IPS DF 4.7 (cell line): ENCODE measurements around the gene RAB22A.
"Not testable (repeated sequence)": the region's sequence is repeated elsewhere in the genome, so short reads cannot be mapped to it uniquely, and the experiment has no call there.

Experiments
- DNase-seq: peaks from one replicate; pipeline ENCODE4 v3.0.0-alpha.2; 2013; ENCODE audit warnings: low spot score; ENCODE audit errors: extremely low read depth

The RAB22A gene

DNA sequence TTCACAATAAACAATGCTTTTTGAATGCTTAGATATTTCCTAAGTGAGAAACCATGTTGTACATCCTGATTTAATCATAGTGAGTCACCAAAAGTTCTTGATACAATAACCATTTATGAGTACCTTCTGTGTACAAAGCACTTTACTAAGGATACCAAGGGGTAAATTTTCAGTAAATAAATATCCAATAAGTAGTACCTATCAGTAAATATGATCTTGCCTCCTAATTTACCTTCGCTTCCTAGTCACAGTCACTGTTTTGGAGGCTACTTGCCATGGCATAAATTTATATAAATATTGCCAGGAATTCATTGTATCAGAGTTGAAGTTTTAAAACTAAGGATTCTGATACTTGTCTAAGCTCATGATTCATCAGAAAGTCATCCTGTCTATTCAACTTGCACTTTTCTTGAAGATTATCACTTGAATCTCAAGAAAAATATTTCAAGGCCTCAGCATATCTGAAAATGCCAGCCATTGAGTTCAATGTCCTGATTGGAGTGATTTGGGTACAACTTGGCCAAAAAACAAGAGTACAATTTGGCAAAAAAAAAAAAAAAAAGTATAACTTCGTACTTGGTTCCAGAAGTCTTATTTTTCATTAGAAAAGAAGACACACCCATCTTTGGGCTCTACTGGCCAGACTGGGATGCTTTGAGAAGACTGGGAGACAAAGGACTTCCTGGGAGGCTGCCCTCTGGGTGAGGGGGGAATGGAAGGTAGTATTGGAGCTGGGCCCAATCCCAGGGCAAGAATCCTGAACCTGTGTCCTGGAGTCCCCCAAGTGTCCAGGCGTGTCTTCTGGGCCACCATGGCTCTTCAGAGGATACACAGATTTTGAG lies 32.8 kb downstream of the RAB22A start:
- no peak for DNase-seq

GRCh38 chr20:58344741-58345140 lies 35.2 kb downstream of the RAB22A start:
- DNase-seq = no peak

DNA sequence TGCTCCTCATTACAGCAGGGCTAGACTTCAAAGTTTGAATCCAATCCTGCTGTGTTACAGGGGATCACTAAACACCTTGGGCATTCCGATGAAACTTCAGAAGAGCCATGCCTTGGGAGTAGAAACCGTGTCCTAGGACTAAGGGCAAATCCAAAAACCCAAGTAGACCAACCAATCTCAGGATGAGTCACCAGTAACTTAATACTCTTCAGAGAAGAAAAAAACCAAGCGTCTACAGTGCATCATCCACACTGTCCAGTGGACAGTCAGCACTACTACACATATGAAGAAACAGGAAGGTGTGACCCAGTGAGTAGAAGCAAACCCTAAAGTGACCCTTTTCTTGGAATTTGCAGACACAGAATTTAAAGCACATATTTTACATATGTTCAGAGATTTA lies 40.1 kb downstream of the RAB22A start:
- no peak for DNase-seq

DNA sequence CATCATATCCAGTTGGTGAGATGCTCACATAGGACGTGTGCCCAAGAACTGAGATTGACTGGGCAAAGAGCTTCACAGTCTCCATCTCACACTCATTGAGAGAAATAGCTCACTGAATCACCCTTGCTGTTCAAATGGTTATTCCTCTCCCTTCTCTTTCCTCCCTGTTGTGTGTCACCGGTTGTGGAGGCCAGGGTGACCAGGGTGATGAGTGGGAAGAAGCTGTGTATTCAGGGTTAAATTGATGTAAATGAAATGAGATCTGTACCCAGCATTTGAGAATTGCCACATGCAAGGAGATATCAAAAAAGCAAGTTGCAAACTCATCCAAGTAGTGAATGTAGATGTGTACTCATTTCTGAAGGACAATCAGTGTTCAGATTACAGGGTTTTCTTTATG lies 43.0 kb downstream of the RAB22A start:
- DNase-seq = no peak

GRCh38 chr20:58359441-58359840 lies 49.9 kb downstream of the RAB22A start:
- no peak for DNase-seq

- DNase-seq = no peak
Measured at GRCh38 chr20:58360936-58361335, 51.4 kb downstream of the RAB22A start.

GRCh38 chr20:58361481-58362205 lies 52.1 kb downstream of the RAB22A start:
- no peak for DNase-seq

GRCh38 chr20:58362206-58362516 lies 52.6 kb downstream of the RAB22A start:
- DNase-seq = no peak

DNA sequence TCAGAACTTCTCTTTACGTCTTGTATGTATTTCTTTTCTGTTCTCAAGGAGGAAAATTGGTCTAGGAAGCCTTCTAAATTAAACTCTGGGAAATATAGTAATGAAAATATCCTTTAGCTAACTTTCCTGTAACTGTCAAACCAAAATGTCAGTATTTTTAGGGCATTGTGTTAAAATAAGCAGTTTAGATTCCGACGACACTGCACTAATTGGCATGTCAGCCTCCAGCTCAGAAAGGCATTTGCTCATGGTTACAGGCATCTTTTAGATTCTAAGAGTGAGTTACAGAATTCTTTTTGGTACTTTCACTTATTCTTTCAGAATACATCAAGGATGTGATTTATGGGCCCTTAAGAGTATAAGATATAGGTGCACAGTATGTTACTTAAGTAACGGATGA lies 53.5 kb downstream of the RAB22A start:
- no peak for DNase-seq

GRCh38 chr20:58366866-58367265 lies 57.4 kb downstream of the RAB22A start:
- DNase-seq = no peak

GRCh38 chr20:58372806-58373205 lies 63.3 kb downstream of the RAB22A start:
- no peak for DNase-seq

DNA sequence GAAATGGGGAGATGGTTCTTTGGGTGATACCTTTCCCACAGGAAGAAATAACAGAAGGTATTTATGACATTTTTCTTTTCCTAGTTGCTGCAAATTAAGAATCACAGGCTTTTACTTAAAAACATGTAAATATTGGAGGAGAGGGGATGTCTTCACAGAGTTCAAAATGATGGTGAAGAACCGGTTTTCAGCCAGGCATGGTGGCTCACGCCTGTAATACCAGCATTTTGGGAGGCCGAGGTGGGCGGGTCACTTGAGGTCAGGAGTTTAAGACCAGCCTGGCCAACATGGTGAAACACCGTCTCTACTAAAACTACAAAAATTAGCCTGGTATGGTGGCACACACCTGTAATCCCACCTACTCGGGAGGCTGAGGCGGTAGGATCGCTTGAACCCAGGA lies 63.8 kb downstream of the RAB22A start:
- not testable (repeated sequence) for DNase-seq

GRCh38 chr20:58374027-58374850 lies 64.7 kb downstream of the RAB22A start:
- no peak for DNase-seq

GRCh38 chr20:58374906-58375758 lies 65.6 kb downstream of the RAB22A start:
- DNase-seq = no peak

- no peak for DNase-seq
Measured at GRCh38 chr20:58375759-58376352, 66.3 kb downstream of the RAB22A start.

GRCh38 chr20:58377017-58377416 lies 67.5 kb downstream of the RAB22A start:
- no peak for DNase-seq

DNA sequence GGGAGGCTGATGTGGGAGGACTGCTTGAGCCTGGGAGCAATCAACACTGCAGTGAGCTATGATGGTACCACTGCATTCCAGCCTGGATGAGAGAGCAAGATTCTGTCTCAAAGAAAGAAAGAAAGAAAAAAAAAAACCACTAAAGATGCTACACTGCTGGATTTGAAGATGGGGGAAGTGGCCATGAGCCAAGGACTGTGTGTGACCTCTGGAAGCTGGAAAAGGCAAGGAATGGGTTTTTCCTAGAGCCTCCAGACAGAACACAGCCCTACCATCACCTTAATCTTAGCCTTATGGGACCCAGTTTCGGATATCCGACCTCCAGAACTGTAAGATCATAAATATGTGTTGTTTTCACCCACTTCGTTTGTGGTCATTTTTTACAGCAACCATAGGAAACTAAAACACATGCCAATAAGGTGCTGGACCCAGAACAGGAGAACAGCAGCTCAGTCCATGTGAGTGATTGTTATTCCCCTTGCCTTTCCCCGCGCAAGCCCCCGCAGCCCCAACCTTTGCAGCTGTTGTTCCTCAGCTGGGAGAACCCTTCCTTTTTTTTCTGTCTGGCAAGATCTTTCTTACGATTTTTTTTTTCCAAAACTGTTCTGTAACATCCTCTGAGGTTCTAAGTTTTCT lies 68.4 kb downstream of the RAB22A start:
- DNase-seq = no peak

- DNase-seq = no peak
Measured at GRCh38 chr20:58378704-58379103, 69.2 kb downstream of the RAB22A start.

- no peak for DNase-seq
Measured at GRCh38 chr20:58381627-58382026, 72.1 kb downstream of the RAB22A start.

GRCh38 chr20:58382096-58382495 lies 72.6 kb downstream of the RAB22A start:
- no peak for DNase-seq
